ENCODE measurements around the gene NUDCD3. TPM values are rescaled to one million over a fixed set of nuclear protein-coding genes. Genes with fewer than 3 reads are reported as not detected.

The NUDCD3 gene
- total RNA-seq, 1 experiment from 2014 or later: 71.9 TPM

DNA sequence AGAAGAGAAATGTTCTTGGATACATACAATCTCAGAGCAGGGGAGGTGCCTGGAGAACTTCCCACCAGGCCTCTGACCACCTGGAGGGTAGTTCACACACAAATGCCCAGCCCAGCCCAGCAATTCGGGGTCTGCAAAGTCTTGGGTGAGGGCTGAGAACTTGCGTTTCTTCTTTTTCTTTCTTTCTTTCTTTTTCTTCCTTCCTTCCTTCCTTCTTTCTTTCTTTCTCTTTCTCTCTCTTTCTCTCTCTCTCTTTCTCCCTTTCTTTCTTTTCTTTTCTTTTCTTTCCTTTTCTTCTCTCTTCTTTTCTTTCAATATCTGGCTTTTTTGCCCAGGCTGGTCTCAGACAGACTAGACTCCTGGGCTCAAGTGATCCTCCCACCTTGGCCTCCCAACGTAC is 28.3 kb upstream of the NUDCD3 start:
- H4K20me1 ChIP-seq (ENCODE audit: control insufficient read depth, insufficient read depth, insufficient read length): no peaks in the 10 kb centered on the region
- peaks cover 2% of the 10 kb centered on the region for H3K27me3 Mint-ChIP-seq (ENCODE audit: low read depth)
- no peaks in the 10 kb centered on the region for H3K79me1 ChIP-seq (ENCODE audit: insufficient read depth, low read depth, low read length, poor library complexity, severe bottlenecking)
- H3K36me3 Mint-ChIP-seq (ENCODE audit: insufficient read depth in 1 of 3, low read depth in 3 of 3): no peaks in the 10 kb centered on the region
- H3K9ac ChIP-seq (ENCODE audit: extremely low read depth, insufficient read length, low read length): no peak overlapping the region
- H3K18ac ChIP-seq (ENCODE audit: insufficient read length, low read depth, low read length): no peak overlapping the region
- H3K9me3 ChIP-seq (ENCODE audit: control insufficient read depth, low read depth, low read length): no peaks in the 10 kb centered on the region
- H4K5ac ChIP-seq (ENCODE audit: insufficient read length, low read depth, low read length): no peak overlapping the region
- no peak overlapping the region for H2BK12ac ChIP-seq (ENCODE audit: insufficient read length, low read depth, low read length)
- H4K91ac ChIP-seq (ENCODE audit: insufficient read length, low read depth, low read length): no peak overlapping the region
- peaks cover 0 to under 1% of the 10 kb centered on the region in 2 experiments; a peak in 1 of 5 replicates for H3K9me3 Mint-ChIP-seq
- no peak overlapping the region for H2AFZ ChIP-seq (ENCODE audit: low read length)
- H2BK20ac ChIP-seq (ENCODE audit: low read depth, low read length, poor library complexity, severe bottlenecking): no peak overlapping the region
- no peak overlapping the region for H3K4me3 Mint-ChIP-seq
- H3K56ac ChIP-seq (ENCODE audit: insufficient read length, low read depth, low read length): no peak overlapping the region
- TF ChIP-seq, protein P1, sequence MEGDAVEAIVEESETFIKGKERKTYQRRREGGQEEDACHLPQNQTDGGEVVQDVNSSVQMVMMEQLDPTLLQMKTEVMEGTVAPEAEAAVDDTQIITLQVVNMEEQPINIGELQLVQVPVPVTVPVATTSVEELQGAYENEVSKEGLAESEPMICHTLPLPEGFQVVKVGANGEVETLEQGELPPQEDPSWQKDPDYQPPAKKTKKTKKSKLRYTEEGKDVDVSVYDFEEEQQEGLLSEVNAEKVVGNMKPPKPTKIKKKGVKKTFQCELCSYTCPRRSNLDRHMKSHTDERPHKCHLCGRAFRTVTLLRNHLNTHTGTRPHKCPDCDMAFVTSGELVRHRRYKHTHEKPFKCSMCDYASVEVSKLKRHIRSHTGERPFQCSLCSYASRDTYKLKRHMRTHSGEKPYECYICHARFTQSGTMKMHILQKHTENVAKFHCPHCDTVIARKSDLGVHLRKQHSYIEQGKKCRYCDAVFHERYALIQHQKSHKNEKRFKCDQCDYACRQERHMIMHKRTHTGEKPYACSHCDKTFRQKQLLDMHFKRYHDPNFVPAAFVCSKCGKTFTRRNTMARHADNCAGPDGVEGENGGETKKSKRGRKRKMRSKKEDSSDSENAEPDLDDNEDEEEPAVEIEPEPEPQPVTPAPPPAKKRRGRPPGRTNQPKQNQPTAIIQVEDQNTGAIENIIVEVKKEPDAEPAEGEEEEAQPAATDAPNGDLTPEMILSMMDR (conservative IDR thresholded peaks at IDR 0.05): no peak
- no peaks in the 10 kb centered on the region for H3K23me2 ChIP-seq (ENCODE audit: insufficient read length, low read depth, low read length, poor library complexity, severe bottlenecking)
- H3K23ac ChIP-seq (ENCODE audit: insufficient read length, low read depth, low read length): no peak overlapping the region
- no peak overlapping the region for H3K4ac ChIP-seq (ENCODE audit: low read depth, low read length)
- no peak overlapping the region for H3K27ac ChIP-seq (ENCODE audit: insufficient read length, low read depth, low read length)
- no peaks in the 10 kb centered on the region for H3K4me1 Mint-ChIP-seq
- H2BK15ac ChIP-seq (ENCODE audit: low read depth, low read length): no peak overlapping the region
- H2BK5ac ChIP-seq (ENCODE audit: insufficient read length, low read length): no peak overlapping the region
- no peak overlapping the region for H4K8ac ChIP-seq (replicated peaks; ENCODE audit: insufficient read length, low read depth, low read length)
- no peak overlapping the region for H2AK5ac ChIP-seq (ENCODE audit: insufficient read length, low read length)
- H3K4me2 ChIP-seq (ENCODE audit: insufficient read depth, insufficient read length, low read length): no peak overlapping the region
- no peak overlapping the region for H2BK120ac ChIP-seq (ENCODE audit: low read depth, low read length, poor library complexity, severe bottlenecking)
- no peaks in the 10 kb centered on the region for H3K4me1 ChIP-seq (ENCODE audit: insufficient read depth, low read length)
- H3K79me2 ChIP-seq (ENCODE audit: insufficient read depth, low read length): no peaks in the 10 kb centered on the region
- H3T11ph ChIP-seq (ENCODE audit: low read length): no peak overlapping the region
- H3K27me3 ChIP-seq (ENCODE audit: insufficient read depth, low read length): no peaks in the 10 kb centered on the region
- no peak for DNase-seq
- no peak overlapping the region for H3K27ac Mint-ChIP-seq
- WGBS (ENCODE audit: extremely low coverage, insufficient read length, low lambda C conversion rate): no CpG with 5 or more reads among the region's 3 CpGs
- no peak overlapping the region for H3K14ac ChIP-seq (ENCODE audit: insufficient read depth, low read length)

Data from H9 (cell line).